Stimulated activated CD8-positive, alpha-beta memory T cell treated with anti-CD3 and anti-CD28 coated beads, Interleukin-12 subunit alpha, Interleukin-12 subunit beta, amount 100 ng/mL, for 4 hours (primary cell): ENCODE measurements around the gene MACROD2.

ENCODE experiments used
- DNase-seq: peaks from one replicate; pipeline ENCODE4 v3.0.0-alpha.2; 2020; ENCODE audit warnings: low read depth

The MACROD2 gene

GRCh38 chr20:14470231-14470899, 475.0 kb downstream of the MACROD2 start:
- no peak for DNase-seq

DNA sequence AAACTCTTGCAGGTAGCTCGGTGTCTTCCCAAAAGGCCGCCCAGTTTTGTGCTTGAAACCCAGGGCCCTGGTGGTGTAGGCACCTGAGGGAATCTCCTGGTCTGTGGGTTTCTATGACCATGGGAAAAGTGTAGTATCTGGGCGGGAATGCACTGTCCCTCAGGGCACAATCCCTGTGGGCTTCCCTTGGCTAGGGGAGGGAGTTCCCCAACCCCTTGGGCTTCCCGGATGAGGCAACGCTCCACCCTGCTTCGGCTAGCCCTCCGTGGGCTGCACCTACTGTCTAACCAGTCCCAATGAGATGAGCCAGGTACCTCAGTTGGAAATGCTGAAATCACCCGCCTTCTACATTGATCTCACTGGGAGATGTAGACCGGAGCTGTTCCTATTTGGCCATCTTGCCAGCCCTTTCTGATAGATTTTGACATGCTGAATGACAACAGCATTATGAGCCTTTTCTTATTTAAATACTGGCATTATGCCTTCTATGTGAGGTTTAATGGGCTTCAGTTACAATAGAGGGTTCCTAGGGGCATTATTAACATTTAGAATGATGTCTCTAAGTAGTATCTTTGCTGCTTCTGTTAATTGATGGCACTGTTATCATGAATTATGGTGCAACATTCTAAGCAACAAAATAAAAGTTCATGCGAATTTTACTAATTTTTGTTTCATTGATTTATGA, 475.8 kb downstream of the MACROD2 start:
- no peak for DNase-seq

GRCh38 chr20:14477125-14477524, 481.8 kb downstream of the MACROD2 start:
- DNase-seq: no peak

DNA sequence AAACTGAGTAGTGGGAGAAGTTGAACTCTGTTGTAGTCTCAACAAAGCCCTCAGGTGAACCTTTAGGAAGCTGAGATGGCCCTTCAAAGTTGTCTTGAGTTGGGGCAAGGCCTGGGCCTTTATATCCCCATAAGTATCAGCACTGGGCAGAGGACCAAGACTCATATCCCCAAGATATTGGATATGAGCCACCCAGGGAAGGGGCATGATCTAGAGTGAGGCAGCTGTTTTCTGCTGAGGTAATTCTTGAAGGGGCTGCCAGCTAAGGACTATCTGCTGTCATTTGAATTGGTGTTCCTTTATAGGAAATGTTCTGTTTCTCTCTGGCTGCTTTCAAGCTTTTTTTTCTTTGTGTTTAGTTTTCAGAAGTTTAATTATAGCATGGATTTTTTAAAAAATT, 482.8 kb downstream of the MACROD2 start:
- DNase-seq: no peak

DNA sequence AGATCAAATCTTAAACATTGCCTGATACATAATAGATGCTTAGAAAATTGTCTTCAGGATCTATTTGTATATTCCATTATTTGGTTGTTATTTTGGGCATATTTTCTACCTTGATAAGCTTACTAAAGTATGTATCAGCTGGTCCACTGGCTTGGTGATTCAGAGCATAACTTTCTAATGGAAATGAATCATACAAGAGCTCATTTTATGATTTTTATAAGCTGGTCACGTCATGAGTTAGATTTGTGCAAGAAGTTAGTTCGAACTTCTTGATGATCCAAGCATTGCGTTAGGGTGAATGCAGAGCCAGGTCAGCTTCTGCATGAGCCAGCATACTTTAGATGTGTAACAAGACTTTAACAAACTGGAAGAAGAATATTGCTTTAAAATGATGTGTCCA, 486.5 kb downstream of the MACROD2 start:
- DNase-seq: no peak

- DNase-seq: no peak
These were observed 492.9 kb downstream of the MACROD2 start for GRCh38 chr20:14488212-14488611.

DNA sequence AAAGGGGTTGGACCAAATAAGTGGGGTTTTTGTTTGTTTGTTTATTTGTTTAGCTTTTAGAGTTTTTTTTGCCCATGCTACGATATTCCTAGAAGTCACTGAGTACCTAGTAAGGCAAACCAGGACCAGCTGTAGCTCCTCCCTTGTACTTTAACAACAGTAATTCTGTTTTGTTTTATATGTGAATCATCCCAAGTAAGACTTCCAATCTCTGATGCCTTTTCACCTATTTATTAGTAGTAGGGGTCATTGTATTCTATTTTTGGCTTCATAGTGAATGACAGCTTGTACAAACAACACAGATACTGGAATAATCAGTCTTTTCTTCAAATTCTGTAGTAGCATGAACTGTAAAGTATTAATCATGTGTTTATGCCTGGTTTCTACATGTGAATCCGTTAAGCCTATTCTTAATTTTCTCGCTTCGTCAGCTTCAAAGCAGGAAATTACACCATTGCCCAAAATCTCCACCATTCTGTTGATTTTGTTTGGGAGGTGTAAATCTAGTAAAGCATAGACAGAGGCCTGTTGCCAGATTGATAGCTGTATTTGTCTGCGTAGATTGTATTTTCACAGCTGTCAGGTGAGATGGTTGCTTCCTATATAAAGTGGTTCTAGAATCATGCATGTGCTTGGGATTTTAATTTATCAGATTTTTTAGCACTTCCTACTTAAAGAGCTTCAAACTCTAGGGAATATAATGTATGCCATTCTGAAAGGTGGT, 493.6 kb downstream of the MACROD2 start:
- no peak for DNase-seq

DNA sequence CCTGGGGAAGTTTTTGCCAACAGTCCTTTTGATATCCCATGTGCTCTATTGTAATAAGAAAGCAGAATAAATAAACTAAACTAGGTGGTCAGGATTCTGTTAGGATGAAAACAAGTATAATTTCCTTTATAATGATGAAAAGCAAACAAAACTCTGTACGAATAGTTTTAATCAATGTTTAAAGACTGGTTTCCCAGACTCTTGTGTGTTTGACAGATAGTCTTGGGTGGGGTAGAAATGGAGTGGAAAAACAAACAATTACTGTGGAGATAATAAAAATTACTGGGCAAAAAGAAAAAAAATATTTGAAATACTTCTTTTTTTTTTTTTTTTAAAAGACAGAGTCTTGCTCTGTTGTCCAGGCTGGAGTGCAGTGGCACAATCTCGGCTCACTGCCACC, 494.2 kb downstream of the MACROD2 start:
- DNase-seq: no peak

- no peak for DNase-seq
These were observed 496.1 kb downstream of the MACROD2 start for GRCh38 chr20:14491436-14491835.

- no peak for DNase-seq
These were observed 498.1 kb downstream of the MACROD2 start for GRCh38 chr20:14493408-14493807.

DNA sequence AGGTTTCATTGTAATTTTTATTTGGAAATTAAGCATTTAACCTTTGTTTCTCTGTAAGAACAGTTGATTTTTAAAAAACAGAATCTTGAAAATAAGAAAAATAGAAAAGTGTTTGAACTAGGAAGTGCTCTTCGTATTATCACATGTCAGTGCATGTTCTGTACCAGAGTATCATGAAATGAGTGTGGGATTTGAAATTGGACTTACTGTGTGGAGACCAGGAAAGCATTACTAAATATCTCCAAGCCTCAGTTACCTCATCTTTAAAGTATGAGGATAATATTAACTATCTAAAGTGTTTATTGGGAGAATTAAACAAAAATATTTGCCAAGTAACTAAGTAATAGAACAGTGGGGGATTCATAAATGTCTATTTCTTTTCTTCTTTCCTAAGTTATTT, 499.0 kb downstream of the MACROD2 start:
- DNase-seq: no peak

GRCh38 chr20:14495066-14495465, 499.8 kb downstream of the MACROD2 start:
- DNase-seq: no peak

- DNase-seq: no peak
These were observed 501.7 kb downstream of the MACROD2 start for GRCh38 chr20:14497004-14497403.

GRCh38 chr20:14498772-14499171, 503.5 kb downstream of the MACROD2 start:
- no peak for DNase-seq

- no peak for DNase-seq
These were observed 510.2 kb downstream of the MACROD2 start for GRCh38 chr20:14505476-14505875.

- DNase-seq: no peak
These were observed 512.4 kb downstream of the MACROD2 start for GRCh38 chr20:14507711-14508110.

DNA sequence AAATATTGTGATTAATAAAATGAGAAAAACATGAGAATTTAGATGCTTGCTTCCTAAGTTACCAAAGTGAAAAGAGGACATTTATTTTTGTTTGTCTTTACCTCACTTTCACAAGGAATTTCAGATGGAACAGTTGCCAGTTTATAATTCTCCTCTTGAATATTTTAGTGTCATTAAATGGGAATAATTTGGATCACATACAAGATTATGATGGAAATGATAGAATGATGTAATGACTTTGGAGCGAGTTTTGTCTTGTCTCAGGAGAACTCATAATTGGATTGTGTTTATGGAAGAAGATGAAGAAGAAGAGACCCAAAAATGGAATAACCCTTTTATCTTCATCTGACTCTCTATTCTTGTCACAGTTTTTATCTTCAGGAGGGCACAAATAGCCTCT, 515.0 kb downstream of the MACROD2 start:
- DNase-seq: no peak

DNA sequence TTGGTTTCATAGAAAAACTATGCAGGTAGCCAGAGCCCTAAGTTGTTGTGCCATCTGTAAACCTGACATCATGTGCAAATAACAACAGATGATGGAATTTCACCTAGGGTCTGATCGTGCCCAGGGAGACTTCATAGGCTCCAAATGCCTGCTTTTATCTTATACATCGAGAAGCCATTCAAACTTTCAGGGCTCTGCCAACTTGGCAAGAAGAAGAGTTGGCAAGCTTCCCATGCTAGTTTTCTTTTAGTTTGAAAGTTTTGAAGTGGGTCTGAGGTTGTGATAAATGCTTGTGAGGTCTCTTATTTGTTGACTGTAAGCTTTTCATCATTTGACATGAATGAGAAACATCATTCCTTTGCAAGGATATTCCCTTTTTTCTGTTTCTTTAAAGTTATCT, 517.5 kb downstream of the MACROD2 start:
- no peak for DNase-seq

DNA sequence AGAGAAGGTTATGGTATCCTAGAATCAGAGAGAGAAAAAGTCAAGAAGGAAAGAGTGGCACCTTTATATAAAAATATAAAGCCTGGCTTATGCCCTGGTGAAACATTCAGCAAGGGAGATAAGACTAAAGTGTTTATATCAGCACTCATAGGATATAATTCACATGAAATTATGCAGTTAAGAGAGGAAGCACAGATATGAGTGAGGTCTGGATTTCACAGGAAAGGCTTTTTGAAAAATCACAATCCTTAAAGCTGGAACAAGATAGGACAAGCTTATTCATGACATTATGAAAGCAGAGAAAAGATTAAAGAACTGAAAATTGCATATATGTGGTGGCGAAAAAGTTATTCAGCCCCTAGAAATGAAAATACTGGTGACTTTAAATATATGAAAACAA, 523.3 kb downstream of the MACROD2 start:
- DNase-seq: no peak

DNA sequence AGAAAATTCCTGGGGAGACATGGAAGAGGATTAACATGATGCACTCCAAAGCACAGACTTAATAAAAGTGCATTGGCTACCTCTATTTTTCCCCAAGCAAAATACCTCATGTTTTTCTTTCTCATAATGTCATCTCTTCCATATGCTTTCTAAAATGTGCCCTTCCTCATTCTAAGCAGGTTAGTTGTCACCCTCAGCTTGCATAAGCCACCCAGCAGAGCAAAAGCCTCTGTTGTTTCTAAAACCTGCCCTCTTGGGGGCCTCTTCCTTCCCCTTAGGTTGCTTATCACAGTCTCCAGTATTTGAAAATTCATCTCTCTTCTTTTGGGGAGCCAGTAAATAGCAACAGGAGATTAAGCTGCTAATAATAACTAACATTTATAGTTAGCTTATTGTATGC, 525.7 kb downstream of the MACROD2 start:
- no peak for DNase-seq

- no peak for DNase-seq
These were observed 526.1 kb downstream of the MACROD2 start for GRCh38 chr20:14521436-14521835.

- no peak for DNase-seq
These were observed 527.3 kb downstream of the MACROD2 start for GRCh38 chr20:14522595-14522994.

- DNase-seq: no peak
These were observed 527.8 kb downstream of the MACROD2 start for GRCh38 chr20:14523090-14523489.
